SU-DHL-6 (cell line): ENCODE measurements around the gene PPP1R12A.

Experiments used
- EZH2phosphoT487 ChIP-seq: fragments of 200-600 bp; sonication (generic), shearing (Covaris generic); conservative IDR thresholded peaks from 2 replicates; pipeline ENCODE4 v1.6.1; 2018; ENCODE audit warnings: mild to moderate bottlenecking, antibody characterized with exemption, low read length, moderate library complexity, mixed read lengths
- TF ChIP-seq, protein P1 (sequence below): fragments of 200-600 bp; sonication (generic); IDR thresholded peaks from one replicate; pipeline ENCODE4 v1.5.1; 2017; ENCODE audit warnings: antibody characterized with exemption, mild to moderate bottlenecking, low read length, moderate library complexity; ENCODE audit not compliant: insufficient read depth, poor library complexity, severe bottlenecking

DNA sequence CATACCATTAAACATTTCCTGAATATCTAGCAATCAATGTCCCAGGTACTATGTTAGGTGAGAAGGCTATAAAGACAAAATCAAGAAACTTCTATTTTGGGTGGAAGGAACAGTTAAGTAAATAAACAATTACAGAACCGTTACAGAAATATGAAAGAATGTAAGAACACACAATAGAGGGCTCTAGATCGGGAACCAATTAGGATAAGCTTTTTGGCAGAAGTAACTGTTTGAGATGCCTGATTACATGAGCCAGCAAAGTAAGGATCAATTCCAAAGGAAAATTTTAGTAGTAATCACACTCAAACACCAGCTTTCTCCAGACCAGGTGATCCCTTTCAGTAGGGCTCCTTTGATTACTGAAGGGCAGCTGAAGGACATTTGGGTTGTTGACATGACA is 33.9 kb downstream of the PPP1R12A start:
- TF ChIP-seq, protein P1, sequence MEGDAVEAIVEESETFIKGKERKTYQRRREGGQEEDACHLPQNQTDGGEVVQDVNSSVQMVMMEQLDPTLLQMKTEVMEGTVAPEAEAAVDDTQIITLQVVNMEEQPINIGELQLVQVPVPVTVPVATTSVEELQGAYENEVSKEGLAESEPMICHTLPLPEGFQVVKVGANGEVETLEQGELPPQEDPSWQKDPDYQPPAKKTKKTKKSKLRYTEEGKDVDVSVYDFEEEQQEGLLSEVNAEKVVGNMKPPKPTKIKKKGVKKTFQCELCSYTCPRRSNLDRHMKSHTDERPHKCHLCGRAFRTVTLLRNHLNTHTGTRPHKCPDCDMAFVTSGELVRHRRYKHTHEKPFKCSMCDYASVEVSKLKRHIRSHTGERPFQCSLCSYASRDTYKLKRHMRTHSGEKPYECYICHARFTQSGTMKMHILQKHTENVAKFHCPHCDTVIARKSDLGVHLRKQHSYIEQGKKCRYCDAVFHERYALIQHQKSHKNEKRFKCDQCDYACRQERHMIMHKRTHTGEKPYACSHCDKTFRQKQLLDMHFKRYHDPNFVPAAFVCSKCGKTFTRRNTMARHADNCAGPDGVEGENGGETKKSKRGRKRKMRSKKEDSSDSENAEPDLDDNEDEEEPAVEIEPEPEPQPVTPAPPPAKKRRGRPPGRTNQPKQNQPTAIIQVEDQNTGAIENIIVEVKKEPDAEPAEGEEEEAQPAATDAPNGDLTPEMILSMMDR: no peak
- TF ChIP-seq EZH2phosphoT487: no peak
